Omental fat pad (tissue), 4 donors: Measurements from ENCODE around the gene APOBEC3C. TPM values are rescaled to one million over a fixed set of nuclear protein-coding genes. Genes with fewer than 3 reads are reported as not detected.
"Not testable (repeated sequence)": the region's sequence is repeated elsewhere in the genome, so short reads cannot be mapped to it uniquely, and the experiment has no call there.

Experiments
- ATAC-seq: fragments of 150-250 bp; one replicate; pipeline ENCODE4 v1.9.1; 2016; ENCODE audit warnings: mild to moderate bottlenecking, moderate library complexity; ENCODE audit not compliant: low FRiP score
- DNase-seq: peaks from one replicate; pipeline ENCODE4 v3.0.0-alpha.2; 2019; ENCODE audit warnings: low spot score
- CTCF ChIP-seq, 3 donors: fragments of 450-650 bp; IDR thresholded peaks; one replicate each; pipeline ENCODE4 v1.5.1; 2016 to 2017; ENCODE audit warnings: antibody characterized with exemption in 3 of 3, mild to moderate bottlenecking in 3 of 3, moderate library complexity in 2 of 3
- total RNA-seq, 4 donors: library from RNA; depleted of rRNA; stranded (reverse); fragments of >200 nt; gene quantifications; one replicate each; pipeline ENCODE4 v1.1.0, GENCODE V29; 2016

APOBEC3C gene
- total RNA-seq, 4 donors from 2014 or later = 5.8 to 11.0 (median 7.8) TPM

GRCh38 chr22:38997518-38997917, 16.5 kb upstream of the APOBEC3C start:
- DNase-seq = no peak

GRCh38 chr22:39003165-39003638, 10.9 kb upstream of the APOBEC3C start:
- peak in 1 of 3 donors; percentile 35 for TF ChIP-seq CTCF (IDR thresholded peaks at IDR 0.05)
- DNase-seq = peak; percentile 52
- peak; percentile 95 for ATAC-seq

More at GRCh38 chr22:38997518-38997917, 16.5 kb upstream of the APOBEC3C start:
- TF ChIP-seq CTCF (IDR thresholded peaks at IDR 0.05) = no peak
- ATAC-seq = no peak

- ATAC-seq = no peak
- no peak for DNase-seq
- TF ChIP-seq CTCF (IDR thresholded peaks at IDR 0.05) = no peak
These were observed 6.9 kb upstream of the APOBEC3C start for GRCh38 chr22:39007177-39007576.

- not testable (repeated sequence) for ATAC-seq, DNase-seq
These were observed 5.7 kb upstream of the APOBEC3C start for GRCh38 chr22:39008271-39008850.

- no peak for TF ChIP-seq CTCF (IDR thresholded peaks at IDR 0.05)
- no peak for ATAC-seq
- DNase-seq = no peak
These were observed 3.1 kb upstream of the APOBEC3C start for GRCh38 chr22:39010946-39011345.

- ATAC-seq = no peak
- no peak for TF ChIP-seq CTCF (IDR thresholded peaks at IDR 0.05)
- no peak for DNase-seq
These were observed 1.2 kb upstream of the APOBEC3C start for GRCh38 chr22:39012533-39013511.

- ATAC-seq = peak; percentile 49
- DNase-seq = not testable (repeated sequence)
These were observed 506 bp upstream of the APOBEC3C start for GRCh38 chr22:39013561-39013941.

- not testable (repeated sequence) for DNase-seq, ATAC-seq
These were observed 665 bp downstream of the APOBEC3C start for GRCh38 chr22:39014723-39015121.
